Measurements from ENCODE around the gene TAF8.

TAF8 gene

GRCh38 chr6:42047790-42048405 lies 2.4 kb upstream of the TAF8 start:
- H3K27ac Mint-ChIP-seq = no peak overlapping the region
- DNase-seq = no peak

DNA sequence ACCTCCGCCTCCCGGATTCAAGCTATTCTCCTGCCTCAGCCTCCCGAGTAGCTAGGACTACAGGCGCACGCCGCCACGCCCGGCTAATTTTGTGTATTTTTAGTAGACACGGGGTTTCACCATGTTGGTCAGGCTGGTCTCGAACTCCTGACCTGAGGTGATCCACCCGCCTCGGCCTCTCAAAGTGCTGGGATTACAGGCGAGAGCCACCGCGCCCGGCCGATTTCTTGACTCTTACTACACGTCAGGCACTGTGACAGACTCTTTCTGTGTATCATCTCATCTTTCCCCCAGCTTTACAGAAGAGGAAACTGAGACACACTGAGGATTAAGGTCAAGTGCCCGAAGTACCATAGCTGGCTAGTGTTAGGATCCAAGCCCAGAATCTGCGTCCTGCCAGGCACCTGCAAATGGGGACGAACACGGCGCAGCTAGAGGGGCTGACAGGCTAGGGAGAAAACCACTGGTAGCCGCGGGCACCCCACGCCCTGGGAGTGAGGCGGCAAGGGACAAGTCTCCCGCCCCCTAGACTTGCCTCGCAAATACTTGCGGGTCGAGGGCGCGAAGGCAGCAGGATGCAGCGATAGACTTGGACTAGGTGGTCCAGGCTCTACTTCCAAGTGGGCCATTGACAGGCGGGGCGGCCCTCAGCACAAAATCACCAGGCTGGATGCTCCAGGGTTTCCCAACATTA lies 1.1 kb upstream of the TAF8 start:
- Mint-ChIP-seq H3K27ac (no peak overlapping the region), H3K4me1 (peaks cover 50% of the 10 kb centered on the region), H3K36me3 (ENCODE audit: low read depth) (peaks cover 23% of the 10 kb centered on the region), H3K9me3 (no peaks in the 10 kb centered on the region), H3K27me3 (ENCODE audit: low read depth, poor library complexity) (peaks cover 28% of the 10 kb centered on the region), H3K4me3 (peak overlapping the region; percentile 96)
- TF ChIP-seq CTCF (IDR thresholded peaks at IDR 0.05) = no peak
- no peak for DNase-seq

More at GRCh38 chr6:42047790-42048405, 2.4 kb upstream of the TAF8 start:
- peak overlapping the region; percentile 84 for H3K4me3 Mint-ChIP-seq
- peaks cover 31% of the 10 kb centered on the region for H3K27me3 Mint-ChIP-seq (ENCODE audit: low read depth, poor library complexity)
- peaks cover 56% of the 10 kb centered on the region for H3K4me1 Mint-ChIP-seq
- no peak for TF ChIP-seq CTCF (IDR thresholded peaks at IDR 0.05)
- peaks cover 10% of the 10 kb centered on the region for H3K36me3 Mint-ChIP-seq (ENCODE audit: low read depth)
- no peaks in the 10 kb centered on the region for H3K9me3 Mint-ChIP-seq

GRCh38 chr6:42049948-42050296 lies 402 bp upstream of the TAF8 start:
- peaks cover 26% of the 10 kb centered on the region for H3K36me3 Mint-ChIP-seq (ENCODE audit: low read depth)
- no peak for DNase-seq
- no peak overlapping the region for H3K27ac Mint-ChIP-seq
- peaks cover 46% of the 10 kb centered on the region for H3K4me1 Mint-ChIP-seq
- H3K27me3 Mint-ChIP-seq (ENCODE audit: low read depth, poor library complexity) = peaks cover 26% of the 10 kb centered on the region
- H3K9me3 Mint-ChIP-seq = no peaks in the 10 kb centered on the region
- peak overlapping the region; percentile 96 for H3K4me3 Mint-ChIP-seq
- no peak for TF ChIP-seq CTCF (IDR thresholded peaks at IDR 0.05)

DNA sequence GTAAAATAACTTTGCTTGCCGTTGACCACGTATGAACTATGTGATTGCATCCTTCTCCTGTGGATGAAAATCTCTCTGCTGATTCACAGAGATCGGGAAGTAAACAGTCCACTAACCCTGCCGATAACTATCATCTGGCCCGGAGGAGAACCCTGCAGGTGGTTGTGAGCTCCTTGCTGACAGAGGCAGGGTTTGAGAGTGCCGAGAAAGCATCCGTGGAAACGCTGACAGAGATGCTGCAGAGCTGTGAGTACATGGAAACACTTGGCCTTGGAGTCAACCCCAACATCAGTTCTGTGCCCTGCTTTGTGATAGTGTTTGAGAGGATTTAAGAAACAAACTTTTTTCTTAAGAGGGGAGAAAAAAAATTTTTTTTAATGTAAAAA lies 937 bp downstream of the TAF8 start:
- Mint-ChIP-seq H3K4me3 (peak overlapping the region; percentile 96), H3K36me3 (ENCODE audit: low read depth) (peaks cover 37% of the 10 kb centered on the region), H3K9me3 (no peaks in the 10 kb centered on the region), H3K4me1 (peaks cover 33% of the 10 kb centered on the region), H3K27ac (peak overlapping the region; percentile 40), H3K27me3 (ENCODE audit: low read depth, poor library complexity) (peaks cover 24% of the 10 kb centered on the region)
- DNase-seq = no peak
- no peak for TF ChIP-seq CTCF (IDR thresholded peaks at IDR 0.05)

DNA sequence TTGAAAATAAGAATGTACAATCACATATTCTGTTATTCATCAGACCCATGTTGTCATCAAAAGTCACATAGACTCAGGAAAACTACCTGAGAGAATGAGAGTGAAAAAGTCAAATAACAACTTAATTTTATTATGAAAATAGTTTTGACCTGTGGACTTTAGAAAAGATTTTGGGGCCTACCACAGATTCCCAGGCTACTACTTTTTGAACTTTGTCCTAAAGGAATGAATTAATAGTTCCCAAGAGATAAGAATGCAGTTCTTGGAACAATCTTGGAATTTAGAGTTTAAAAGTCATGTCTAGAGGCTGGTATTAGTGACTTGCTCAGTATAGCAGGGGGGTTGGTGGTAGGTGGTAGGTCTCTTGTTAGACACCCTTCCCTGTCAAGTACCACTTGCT lies 3.3 kb downstream of the TAF8 start:
- DNase-seq = no peak
- Mint-ChIP-seq H3K4me3 (no peak overlapping the region), H3K27ac (no peak overlapping the region), H3K36me3 (ENCODE audit: low read depth) (peaks cover 61% of the 10 kb centered on the region), H3K4me1 (peaks cover 13% of the 10 kb centered on the region), H3K9me3 (peaks cover under 1% of the 10 kb centered on the region), H3K27me3 (ENCODE audit: low read depth, poor library complexity) (peaks cover 8% of the 10 kb centered on the region)
- TF ChIP-seq CTCF (IDR thresholded peaks at IDR 0.05) = no peak

DNA sequence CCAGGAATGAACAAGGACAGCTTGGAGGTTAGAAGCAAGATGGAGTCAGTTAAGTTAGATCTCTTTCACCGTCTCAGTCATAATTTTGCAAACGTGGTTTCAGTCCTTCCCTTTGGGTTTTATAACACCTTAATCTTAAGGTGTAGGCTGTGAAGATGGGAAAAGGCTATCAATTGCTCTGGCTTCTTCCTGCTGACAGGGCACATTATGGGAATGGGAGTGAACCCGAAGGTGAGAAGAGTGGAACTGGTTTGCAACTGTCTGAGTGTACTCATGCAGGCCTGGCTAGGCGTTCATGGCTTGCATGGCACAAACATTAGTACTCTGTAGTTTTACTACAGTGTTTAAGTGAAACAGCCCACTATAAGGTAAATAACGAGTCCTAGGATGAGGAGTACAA lies 9.4 kb downstream of the TAF8 start:
- Mint-ChIP-seq H3K4me1 (no peaks in the 10 kb centered on the region), H3K9me3 (peaks cover 16% of the 10 kb centered on the region), H3K27ac (no peak overlapping the region), H3K27me3 (ENCODE audit: low read depth, poor library complexity) (peaks cover 3% of the 10 kb centered on the region), H3K4me3 (no peak overlapping the region), H3K36me3 (ENCODE audit: low read depth) (peaks cover 93% of the 10 kb centered on the region)
- no peak for DNase-seq
- TF ChIP-seq CTCF (IDR thresholded peaks at IDR 0.05) = no peak

All from nephron progenitor cell (in vitro differentiated cells).